BLaER1 treated with 17β-estradiol and CSF1 and Interleukin-3, amounts not matched to agents 10 nM and 100 nM (cell line): ENCODE measurements around the gene CFAP119.

Source experiments
- H3K27ac ChIP-seq, 11 experiments: shearing (Covaris generic); formaldehyde crosslinking; 2 replicates each; pipeline ENCODE4 v1.8.1; 2022
- H3K27me3 ChIP-seq, 11 experiments: shearing (Covaris generic); formaldehyde crosslinking; 2 replicates each; pipeline ENCODE4 v1.8.1; 2022
- H3K36me3 ChIP-seq, 11 experiments: shearing (Covaris generic); formaldehyde crosslinking; 2 replicates each; pipeline ENCODE4 v1.8.1; 2022
- H3K4me1 ChIP-seq, 10 experiments: shearing (Covaris generic); formaldehyde crosslinking; 2 replicates each; pipeline ENCODE4 v1.8.1; 2022
- H3K4me2 ChIP-seq, 11 experiments: shearing (Covaris generic); formaldehyde crosslinking; 2 replicates each; pipeline ENCODE4 v1.8.1; 2022
- H3K4me3 ChIP-seq, 10 experiments: shearing (Covaris generic); formaldehyde crosslinking; 2 replicates each; pipeline ENCODE4 v1.8.1; 2022
- H3K9ac ChIP-seq, 11 experiments: shearing (Covaris generic); formaldehyde crosslinking; 2 replicates each; pipeline ENCODE4 v1.8.1; 2022
- H3K9me3 ChIP-seq, 11 experiments: shearing (Covaris generic); formaldehyde crosslinking; replicated peaks in 1 of 11; 2 replicates each; pipeline ENCODE4 v1.8.1; 2022
- H4K20me1 ChIP-seq, 11 experiments: shearing (Covaris generic); formaldehyde crosslinking; 2 replicates each; pipeline ENCODE4 v1.8.1; 2022
- Cebpa-rat ChIP-seq, 11 experiments: shearing (Covaris generic); IDR thresholded peaks; 2 replicates each; pipeline ENCODE4 v1.8.1; 2022

The CFAP119 gene

GRCh38 chr16:30775392-30776188 lies 13.7 kb upstream of the CFAP119 start:
- peak overlapping the region; percentile 49 to 95 (median 91) for H3K27ac ChIP-seq
- peak overlapping the region; percentile 83 to 99 (median 92) for H3K4me2 ChIP-seq
- H3K9me3 ChIP-seq: no peaks in the 10 kb centered on the region
- H3K27me3 ChIP-seq: no peaks in the 10 kb centered on the region
- H3K4me1 ChIP-seq: peaks cover 24 to 49% (median 34%) of the 10 kb centered on the region in 10 experiments
- peak overlapping the region; percentile 63 to 88 (median 79) for H3K4me3 ChIP-seq
- TF ChIP-seq Cebpa-rat (IDR thresholded peaks at IDR 0.05): peak in 5 of 11 experiments; percentile 41 to 80 (median 66); a peak in 10 of 22 replicates
- H4K20me1 ChIP-seq: peaks cover 0 to 76% (median 68%) of the 10 kb centered on the region in 11 experiments; a peak in 17 of 22 replicates
- H3K9ac ChIP-seq: peak overlapping the region; percentile 83 to 97 (median 90)
- H3K36me3 ChIP-seq: peaks cover 31 to 76% (median 60%) of the 10 kb centered on the region in 11 experiments

GRCh38 chr16:30775131-30775391 lies 13.2 kb upstream of the CFAP119 start:
- H3K4me2 ChIP-seq: peak overlapping the region; percentile 83 to 99 (median 92)
- no peak for TF ChIP-seq Cebpa-rat (IDR thresholded peaks at IDR 0.05)
- H3K36me3 ChIP-seq: peaks cover 36 to 76% (median 60%) of the 10 kb centered on the region in 11 experiments
- H3K27ac ChIP-seq: peak overlapping the region in 10 of 11 experiments; percentile 79 to 95 (median 91); a peak in 18 of 22 replicates
- no peaks in the 10 kb centered on the region for H3K9me3 ChIP-seq
- H3K4me1 ChIP-seq: peaks cover 24 to 49% (median 34%) of the 10 kb centered on the region in 10 experiments
- H3K4me3 ChIP-seq: peak overlapping the region; percentile 63 to 88 (median 79)
- peaks cover 0 to 76% (median 62%) of the 10 kb centered on the region in 11 experiments; a peak in 17 of 22 replicates for H4K20me1 ChIP-seq
- H3K9ac ChIP-seq: peak overlapping the region; percentile 83 to 97 (median 90); a peak in 21 of 22 replicates
- H3K27me3 ChIP-seq: no peaks in the 10 kb centered on the region

DNA sequence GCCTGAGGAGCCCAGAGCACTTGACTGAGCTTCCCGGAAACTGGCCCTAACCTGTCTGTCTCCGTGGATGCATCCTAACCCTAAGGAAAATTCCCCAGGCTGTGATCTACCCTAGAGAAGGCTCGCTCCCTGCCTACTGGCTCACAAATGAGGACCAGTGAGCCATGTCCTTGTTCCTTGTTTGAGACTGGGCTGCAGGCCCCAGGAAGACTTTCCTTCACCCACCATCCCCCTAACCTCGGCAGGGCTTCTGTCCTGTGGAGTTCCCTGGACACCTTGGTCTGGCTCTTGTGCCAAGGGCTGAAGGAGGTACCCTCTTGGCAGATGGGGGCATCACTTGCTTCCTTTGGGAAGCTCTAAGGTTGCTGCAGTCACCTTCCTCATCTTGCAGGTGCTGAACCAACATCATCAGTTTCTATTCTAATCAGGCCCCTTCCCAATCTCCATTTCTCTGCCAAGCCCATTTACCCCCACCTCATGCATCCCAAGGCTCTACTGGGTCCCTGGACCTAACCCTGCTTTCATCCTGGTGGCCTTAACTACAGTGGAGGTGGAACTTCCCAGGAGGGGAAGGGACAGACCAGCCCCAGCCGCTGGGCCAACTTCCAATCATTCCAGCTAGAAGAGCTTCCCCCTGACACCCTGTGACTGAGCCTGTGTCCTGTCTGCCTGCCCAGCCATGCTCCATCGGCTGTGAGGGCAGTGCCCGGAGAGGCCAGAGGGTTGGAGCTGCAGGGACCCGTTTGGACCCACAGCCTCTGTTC lies 12.7 kb upstream of the CFAP119 start:
- no peaks in the 10 kb centered on the region for H3K9me3 ChIP-seq
- H3K4me3 ChIP-seq: peak overlapping the region; percentile 63 to 88 (median 79)
- H3K4me1 ChIP-seq: peaks cover 24 to 49% (median 34%) of the 10 kb centered on the region in 10 experiments
- no peak for TF ChIP-seq Cebpa-rat (IDR thresholded peaks at IDR 0.05)
- no peaks in the 10 kb centered on the region for H3K27me3 ChIP-seq
- peak overlapping the region in 10 of 11 experiments; percentile 83 to 97 (median 90); a peak in 19 of 22 replicates for H3K9ac ChIP-seq
- H4K20me1 ChIP-seq: peaks cover 0 to 76% (median 57%) of the 10 kb centered on the region in 11 experiments; a peak in 16 of 22 replicates
- H3K4me2 ChIP-seq: peak overlapping the region; percentile 83 to 99 (median 92)
- peak overlapping the region in 7 of 11 experiments; percentile 86 to 95 (median 91); a peak in 4 of 22 replicates for H3K27ac ChIP-seq
- peaks cover 41 to 76% (median 60%) of the 10 kb centered on the region in 11 experiments for H3K36me3 ChIP-seq

- Histone ChIP-seq H3K9ac (no peak overlapping the region), H3K27me3 (no peaks in the 10 kb centered on the region), H3K4me3 (no peak overlapping the region), H3K36me3 (peaks cover 49 to 76% (median 60%) of the 10 kb centered on the region in 11 experiments), H3K27ac (no peak overlapping the region), H3K4me2 (no peak overlapping the region), H4K20me1 (peaks cover 0 to 76% (median 53%) of the 10 kb centered on the region in 11 experiments; a peak in 16 of 22 replicates), H3K9me3 (no peaks in the 10 kb centered on the region), H3K4me1 (peaks cover 24 to 46% (median 34%) of the 10 kb centered on the region in 10 experiments)
- no peak for TF ChIP-seq Cebpa-rat (IDR thresholded peaks at IDR 0.05)
Measured at GRCh38 chr16:30773826-30774225, 12.0 kb upstream of the CFAP119 start.

GRCh38 chr16:30771726-30772125 lies 9.9 kb upstream of the CFAP119 start:
- Histone ChIP-seq H3K9ac (peak overlapping the region in 2 of 11 experiments; percentile 9 to 35; a peak in 1 of 22 replicates), H4K20me1 (peaks cover 0 to 73% (median 42%) of the 10 kb centered on the region in 11 experiments; a peak in 18 of 22 replicates), H3K27ac (no peak overlapping the region), H3K36me3 (peaks cover 70 to 83% (median 80%) of the 10 kb centered on the region in 11 experiments), H3K27me3 (no peaks in the 10 kb centered on the region), H3K4me1 (peaks cover 18 to 27% (median 19%) of the 10 kb centered on the region in 10 experiments), H3K9me3 (no peaks in the 10 kb centered on the region), H3K4me2 (no peak overlapping the region), H3K4me3 (no peak overlapping the region)
- TF ChIP-seq Cebpa-rat (IDR thresholded peaks at IDR 0.05): no peak

DNA sequence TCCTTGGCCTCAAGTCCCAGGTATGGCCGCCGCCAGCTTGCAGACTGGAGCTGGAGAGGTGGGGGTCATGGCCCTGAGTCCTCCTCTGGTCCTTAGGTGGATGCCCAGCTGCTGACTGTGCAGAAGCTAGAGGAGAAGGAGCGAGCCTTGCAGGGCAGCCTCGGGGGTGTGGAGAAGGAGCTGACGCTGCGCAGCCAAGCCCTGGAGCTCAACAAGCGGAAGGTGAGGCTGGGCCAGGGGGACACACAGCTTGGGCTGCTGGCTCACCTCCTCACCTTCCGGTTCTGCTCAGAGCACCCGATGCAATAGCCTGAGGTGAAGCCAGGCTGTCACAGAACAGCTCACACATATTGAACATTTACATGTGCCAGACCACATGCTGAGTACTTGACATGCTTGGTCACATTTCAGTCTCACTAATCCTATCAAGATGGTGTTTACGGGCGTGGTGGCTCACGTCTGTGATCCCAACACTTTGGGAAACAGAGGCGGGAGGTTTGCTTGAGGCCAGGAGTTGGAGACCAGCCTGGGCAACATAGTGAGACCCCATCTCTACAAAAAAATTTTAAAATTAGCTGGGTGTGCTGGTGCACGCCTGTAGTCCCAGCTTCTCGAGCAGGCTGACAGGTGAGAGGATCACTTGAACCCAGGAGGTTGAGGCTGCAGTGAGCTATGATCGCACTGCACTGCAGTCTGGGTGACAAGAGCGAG lies 7.7 kb upstream of the CFAP119 start:
- H3K36me3 ChIP-seq: peaks cover 92 to 100% (median 99%) of the 10 kb centered on the region in 11 experiments
- peaks cover 0 to 84% (median 51%) of the 10 kb centered on the region in 11 experiments; a peak in 18 of 22 replicates for H4K20me1 ChIP-seq
- no peaks in the 10 kb centered on the region for H3K27me3 ChIP-seq

GRCh38 chr16:30768583-30769181 lies 6.8 kb upstream of the CFAP119 start:
- Histone ChIP-seq H4K20me1 (peaks cover 0 to 84% (median 48%) of the 10 kb centered on the region in 11 experiments; a peak in 18 of 22 replicates), H3K36me3 (peaks cover 98 to 100% (median 99%) of the 10 kb centered on the region in 11 experiments), H3K4me1 (peaks cover 1 to 16% (median 8%) of the 10 kb centered on the region in 10 experiments; a peak in 18 of 20 replicates), H3K9me3 (no peaks in the 10 kb centered on the region), H3K9ac (peak overlapping the region in 1 of 11 experiments; percentile 18; a peak in 1 of 22 replicates), H3K4me2 (no peak overlapping the region), H3K27ac (no peak overlapping the region), H3K4me3 (no peak overlapping the region), H3K27me3 (no peaks in the 10 kb centered on the region)
- TF ChIP-seq Cebpa-rat (IDR thresholded peaks at IDR 0.05): no peak

More for the DNA sequence above, 7.7 kb upstream of the CFAP119 start:
- Histone ChIP-seq H3K4me2 (no peak overlapping the region), H3K27ac (no peak overlapping the region), H3K9me3 (no peaks in the 10 kb centered on the region), H3K4me1 (peaks cover 3 to 16% (median 5%) of the 10 kb centered on the region in 10 experiments; a peak in 16 of 20 replicates), H3K9ac (no peak overlapping the region), H3K4me3 (no peak overlapping the region)
- TF ChIP-seq Cebpa-rat (IDR thresholded peaks at IDR 0.05): no peak
